Adrenal gland (tissue), 12 donors: Measurements from ENCODE around the gene DSCAML1. TPM values are rescaled to one million over a fixed set of nuclear protein-coding genes. Genes with fewer than 3 reads are reported as not detected.

Experiments used
- DNase-seq, 7 donors: peaks; one replicate each; pipeline ENCODE4 v3.0.0-alpha.2; 2019 to 2020
- H3K27ac ChIP-seq, 5 donors: fragments of 200-600 bp; sonication (generic) in 4 of 5; 1 replicate in 3 of 5; 2 replicates in 2 of 5; pipeline versions ENCODE4 v1.5.1 to v1.8.0; 2016 to 2020; ENCODE audit warnings: mild to moderate bottlenecking in 1 of 5
- H3K27me3 ChIP-seq: fragments of 200-600 bp; 2 replicates; pipeline ENCODE4 v1.8.0; 2021
- H3K36me3 ChIP-seq, 2 donors: fragments of 200-600 bp; replicated peaks in 1 of 2; 1 replicate in 1 of 2; 2 replicates in 1 of 2; pipeline versions ENCODE4 v1.5.1 to v1.8.0; 2018 to 2022
- H3K4me1 ChIP-seq, 2 donors: fragments of 200-600 bp; replicated peaks in 1 of 2; 1 replicate in 1 of 2; 2 replicates in 1 of 2; pipeline versions ENCODE4 v1.5.1 to v1.8.0; 2018 to 2021
- H3K4me3 ChIP-seq, 4 donors: fragments of 200-600 bp; sonication (generic) in 3 of 4; one replicate each; pipeline ENCODE4 v1.5.1; 2016 to 2018
- H3K9me3 ChIP-seq, 3 donors: fragments of 200-600 bp; sonication (generic) in 1 of 3; replicated peaks in 1 of 3; 1 replicate in 2 of 3; 2 replicates in 1 of 3; pipeline versions ENCODE4 v1.5.1 to v1.8.0; 2016 to 2021
- CTCF ChIP-seq, 6 experiments: fragments of 450-650 bp in 4 of 6; fragments of 200-600 bp in 2 of 6; sonication (generic) in 1 of 6; IDR thresholded peaks; 1 replicate in 5 of 6; 2 replicates in 1 of 6; pipeline versions ENCODE4 v1.5.1 to v1.8.0; 2016 to 2021; ENCODE audit warnings: antibody characterized with exemption in 6 of 6, mild to moderate bottlenecking in 2 of 6, moderate library complexity in 1 of 6
- POLR2A ChIP-seq, 2 donors: fragments of 450-650 bp; IDR thresholded peaks; one replicate each; pipeline ENCODE4 v1.6.1; 2017; ENCODE audit warnings: antibody characterized with exemption in 2 of 2, mild to moderate bottlenecking in 2 of 2, moderate library complexity in 1 of 2
- WGBS, 4 donors: extraction: QIAGEN DNeasy Blood & Tissue Kit in 2 of 4; methylation state at CpG; one replicate each; pipeline versions ENCODE4 v1.1.5 to v1.1.7; 2013 to 2017; 5-methylcytosine and 5-hydroxymethylcytosine counted together
- intact Hi-C, 2 donors: fragments of 100-400 bp; cut with DNase I; formaldehyde crosslinking; loops; one replicate each; pipeline versions ENCODE4 v1.14.1 to v1.15.0; 2022 to 2023
- polyA plus RNA-seq, 3 donors: library from polyadenylated mRNA; stranded (reverse); fragments of 200-250 nt in 2 of 3; fragments of 350-450 nt in 1 of 3; fragmentation: Illumina TruSeq in 1 of 3; extraction: RNeasy Lipid Tissue Mini Kit (QIAGEN cat#74804) in 1 of 3; gene quantifications; one replicate each; pipeline ENCODE4 v1.2.3, GENCODE V29; 2013 to 2014
- total RNA-seq, 9 donors: library from RNA; depleted of rRNA in 4 of 9; stranded (reverse); fragments of >200 nt in 4 of 9; fragments of 120-200 nt in 1 of 9; fragmentation: NEBNext Ultra II Directional in 1 of 9; extraction: Animal tissue kit (Norgen Biotek cat#: 25700) in 1 of 9; gene quantifications; one replicate each; pipeline versions ENCODE4 v1.1.0 to v1.2.4, GENCODE V29; 2013 to 2023
- donor health status: healthy with polysubstance abuse.
- donor health status: Bipolar disorder and iron deficiency.
- donor health status: DM: yes; HTN: yes; CAD: no.
- donor health status: DM: no; HTN: no; CAD: no.
- donor health status: DM: no; HTN: no; CAD: no.
- donor health status: DM: yes; HTN: yes; CAD: no.

Gene DSCAML1
- total and polyA plus RNA-seq, 12 donors = 0.09 to 1.9 (median 0.55) TPM; not detected in 1

- Histone ChIP-seq H3K27me3 (no peaks in the 10 kb centered on the region), H3K36me3 (peaks cover 0 to 82% of the 10 kb centered on the region in 2 donors), H3K4me1 (no peaks in the 10 kb centered on the region), H3K27ac (no peak overlapping the region), H3K9me3 (no peaks in the 10 kb centered on the region), H3K4me3 (no peak overlapping the region)
- 80 to 94% (median 87%) methylated on average over 9 to 12 of the region's 12 CpGs for WGBS, 4 donors
- no peak for TF ChIP-seq POLR2A (IDR thresholded peaks at IDR 0.05)
- TF ChIP-seq CTCF (IDR thresholded peaks at IDR 0.05) = no peak
- intact Hi-C loops = no loop called here
- no peak for DNase-seq
Observed at GRCh38 chr11:117392001-117392690, 404.9 kb downstream of the DSCAML1 start.

GRCh38 chr11:117391181-117391580 is 405.8 kb downstream of the DSCAML1 start:
- TF ChIP-seq POLR2A (IDR thresholded peaks at IDR 0.05) (no peak), CTCF (IDR thresholded peaks at IDR 0.05) (no peak)
- intact Hi-C loops = no loop called here
- Histone ChIP-seq H3K9me3 (no peaks in the 10 kb centered on the region), H3K27me3 (no peaks in the 10 kb centered on the region), H3K36me3 (peaks cover 0 to 82% of the 10 kb centered on the region in 2 donors), H3K27ac (no peak overlapping the region), H3K4me1 (no peaks in the 10 kb centered on the region), H3K4me3 (no peak overlapping the region)
- DNase-seq = no peak
- WGBS, 4 donors = 96 to 97% (median 97%) methylated on average over 8 of the region's 8 CpGs

- Histone ChIP-seq H3K27me3 (no peaks in the 10 kb centered on the region), H3K36me3 (peaks cover 0 to 81% of the 10 kb centered on the region in 2 donors), H3K4me1 (no peaks in the 10 kb centered on the region), H3K4me3 (no peak overlapping the region), H3K27ac (no peak overlapping the region), H3K9me3 (no peaks in the 10 kb centered on the region)
- intact Hi-C loops = no loop called here
- 88 to 100% (median 98%) methylated on average over 8 of the region's 8 CpGs for WGBS, 4 donors
- no peak for TF ChIP-seq POLR2A (IDR thresholded peaks at IDR 0.05)
- no peak for DNase-seq
Observed at GRCh38 chr11:117390743-117391142, 406.3 kb downstream of the DSCAML1 start.

- Histone ChIP-seq H3K27ac (no peak overlapping the region), H3K9me3 (no peaks in the 10 kb centered on the region), H3K4me3 (no peak overlapping the region), H3K36me3 (peaks cover 0 to 71% of the 10 kb centered on the region in 2 donors), H3K4me1 (no peaks in the 10 kb centered on the region), H3K27me3 (no peaks in the 10 kb centered on the region)
- intact Hi-C loops = no loop called here
- no peak for TF ChIP-seq CTCF (IDR thresholded peaks at IDR 0.05)
- no peak for TF ChIP-seq POLR2A (IDR thresholded peaks at IDR 0.05)
- DNase-seq = no peak
- WGBS, 4 donors = 91 to 95% (median 92%) methylated on average over 2 to 3 of the region's 3 CpGs
Observed at GRCh38 chr11:117387992-117388755, 408.8 kb downstream of the DSCAML1 start.
